PC-9 (cell line): ENCODE results near the gene DDI2.
"Not testable (repeated sequence)": the region's sequence is repeated elsewhere in the genome, so short reads cannot be mapped to it uniquely, and the experiment has no call there.

Source experiments
- CTCF ChIP-seq: fragments of 200-600 bp; sonication (generic); conservative IDR thresholded peaks from 2 replicates; pipeline ENCODE4 v1.6.1; 2017; ENCODE audit warnings: mixed run types, antibody characterized with exemption, mild to moderate bottlenecking, moderate library complexity
- EZH2 ChIP-seq: fragments of 200-600 bp; sonication (generic); IDR thresholded peaks from 2 replicates; pipeline ENCODE4 v1.8.0; 2017; ENCODE audit warnings: antibody characterized with exemption, low read depth

DNA sequence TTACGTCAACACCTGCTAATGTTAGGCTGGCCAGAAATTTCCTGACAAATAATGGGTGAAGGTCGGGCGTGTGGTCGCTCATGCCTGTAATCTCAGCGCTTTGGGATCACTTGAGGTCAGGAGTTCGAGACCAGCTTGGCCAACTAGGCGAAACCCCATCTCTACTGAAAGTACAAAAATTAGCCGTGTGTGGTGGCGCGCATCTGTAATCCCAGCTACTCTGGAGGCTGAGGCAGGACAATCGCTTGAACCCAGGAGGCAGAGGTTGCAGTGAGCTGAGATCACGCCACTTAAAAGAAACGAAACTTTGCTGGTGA, 13.3 kb upstream of the DDI2 start:
- not testable (repeated sequence) for TF ChIP-seq CTCF, EZH2
